GM18517 (cell line): ENCODE measurements around the gene MAGEB4.

Source experiments
- ATAC-seq: cut with Tn5 transposase; IDR thresholded peaks from one replicate; pipeline ENCODE4 v1.9.1; 2021; ENCODE audit warnings: mild to moderate bottlenecking, moderate library complexity; ENCODE audit not compliant: unreplicated experiment

Gene MAGEB4

GRCh38 chrX:30282527-30282926, 40.7 kb downstream of the MAGEB4 start:
- ATAC-seq: no peak

DNA sequence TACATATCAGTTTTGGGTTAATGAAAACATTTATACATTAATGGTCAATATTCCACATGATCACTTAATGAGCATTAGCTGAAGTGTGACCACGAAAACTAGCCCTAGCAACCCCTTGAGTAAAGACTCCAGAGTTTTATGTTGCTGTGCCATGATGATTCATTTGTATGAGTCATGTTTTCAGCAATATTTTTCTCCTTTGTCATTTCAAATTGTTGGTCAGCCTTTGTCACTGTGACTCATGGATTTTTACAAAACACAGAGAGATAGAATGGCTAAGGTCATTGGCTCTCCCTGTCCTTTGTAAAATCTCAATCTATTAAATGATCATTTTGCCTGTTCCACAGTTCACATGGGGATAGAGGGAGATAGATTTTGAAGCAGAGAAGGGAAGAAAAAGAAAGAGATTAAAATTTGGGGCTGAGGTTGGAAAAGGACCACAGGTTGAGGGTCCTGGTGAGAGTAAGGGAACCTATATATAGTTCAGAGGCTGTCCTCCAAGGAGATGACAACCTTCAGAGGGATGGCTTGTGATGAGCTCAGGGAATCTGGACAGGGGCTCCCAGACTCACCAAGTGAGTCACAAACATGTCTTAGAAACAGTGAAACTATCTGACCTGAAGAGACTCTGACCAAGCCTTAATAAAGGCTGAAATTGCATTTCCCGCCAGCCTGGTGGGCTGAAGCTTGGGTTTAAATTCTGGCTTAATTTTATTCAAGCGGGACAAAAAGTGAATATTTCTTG, 41.8 kb downstream of the MAGEB4 start:
- ATAC-seq: no peak
